SW480 (cell line): ENCODE data around the gene ZNF189.
"Not testable (repeated sequence)": the region's sequence is repeated elsewhere in the genome, so short reads cannot be mapped to it uniquely, and the experiment has no call there.

Experiments
- DNase-seq: peaks from one replicate; pipeline ENCODE4 v3.0.0-alpha.2; 2016; ENCODE audit warnings: low spot score

Gene ZNF189

GRCh38 chr9:101380295-101380694, 18.4 kb upstream of the ZNF189 start:
- DNase-seq = no peak

- no peak for DNase-seq
Measured at GRCh38 chr9:101381118-101381517, 17.5 kb upstream of the ZNF189 start.

- no peak for DNase-seq
Measured at GRCh38 chr9:101381833-101382342, 16.8 kb upstream of the ZNF189 start.

- DNase-seq = no peak
Measured at GRCh38 chr9:101383361-101383760, 15.3 kb upstream of the ZNF189 start.

- not testable (repeated sequence) for DNase-seq
Measured at GRCh38 chr9:101384873-101385536, 13.6 kb upstream of the ZNF189 start, which contains the start of gene BAAT. Gene BAAT (minus strand): TSS chr9:101385006. CDS start chr9:101371404, 13,602 bp downstream.

GRCh38 chr9:101387871-101388506, 10.7 kb upstream of the ZNF189 start:
- DNase-seq = peak; percentile 51

GRCh38 chr9:101388507-101388993, 10.1 kb upstream of the ZNF189 start:
- DNase-seq = no peak

GRCh38 chr9:101393135-101393534, 5.5 kb upstream of the ZNF189 start:
- no peak for DNase-seq

- DNase-seq = no peak
Measured at GRCh38 chr9:101394687-101395086, 4.0 kb upstream of the ZNF189 start.

GRCh38 chr9:101397746-101398067, 944 bp upstream of the ZNF189 start:
- DNase-seq = no peak

- no peak for DNase-seq
Measured at GRCh38 chr9:101398930-101399642, 435 bp downstream of the ZNF189 start.

GRCh38 chr9:101399643-101399970, 956 bp downstream of the ZNF189 start:
- no peak for DNase-seq

- no peak for DNase-seq
Measured at GRCh38 chr9:101400120-101400519, 1.5 kb downstream of the ZNF189 start.

GRCh38 chr9:101403516-101404285, 5.0 kb downstream of the ZNF189 start:
- DNase-seq = no peak

GRCh38 chr9:101408374-101409078, 9.9 kb downstream of the ZNF189 start:
- no peak for DNase-seq

GRCh38 chr9:101409079-101409477, 10.4 kb downstream of the ZNF189 start:
- DNase-seq = no peak

GRCh38 chr9:101414839-101415238, 16.2 kb downstream of the ZNF189 start:
- DNase-seq = no peak

GRCh38 chr9:101415578-101415977, 16.9 kb downstream of the ZNF189 start:
- DNase-seq = no peak

- DNase-seq = no peak
Measured at GRCh38 chr9:101417389-101417788, 18.7 kb downstream of the ZNF189 start.

GRCh38 chr9:101417977-101418376, 19.3 kb downstream of the ZNF189 start:
- DNase-seq = no peak
